Peyer's patch (tissue), 4 donors: ENCODE measurements around the gene PCIF1.

Experiments used
- CTCF ChIP-seq, 6 experiments: fragments of 450-650 bp in 4 of 6; fragments of 200-600 bp in 2 of 6; sonication (generic) in 1 of 6; IDR thresholded peaks; one replicate each; pipeline ENCODE4 v1.5.1; 2017 to 2019; ENCODE audit warnings: antibody characterized with exemption in 6 of 6, mild to moderate bottlenecking in 3 of 6, moderate library complexity in 1 of 6
- POLR2A ChIP-seq, 2 donors: fragments of 450-650 bp; IDR thresholded peaks; one replicate each; pipeline ENCODE4 v1.5.1; 2017; ENCODE audit warnings: antibody characterized with exemption in 2 of 2, mild to moderate bottlenecking in 2 of 2, moderate library complexity in 2 of 2

- TF ChIP-seq CTCF (IDR thresholded peaks at IDR 0.05) (no peak), POLR2A (IDR thresholded peaks at IDR 0.05) (no peak)
These were observed 34.6 kb downstream of the PCIF1 start for GRCh38 chr20:45968801-45969711.
